ENCODE data around the gene MEGF9.

MEGF9 gene

DNA sequence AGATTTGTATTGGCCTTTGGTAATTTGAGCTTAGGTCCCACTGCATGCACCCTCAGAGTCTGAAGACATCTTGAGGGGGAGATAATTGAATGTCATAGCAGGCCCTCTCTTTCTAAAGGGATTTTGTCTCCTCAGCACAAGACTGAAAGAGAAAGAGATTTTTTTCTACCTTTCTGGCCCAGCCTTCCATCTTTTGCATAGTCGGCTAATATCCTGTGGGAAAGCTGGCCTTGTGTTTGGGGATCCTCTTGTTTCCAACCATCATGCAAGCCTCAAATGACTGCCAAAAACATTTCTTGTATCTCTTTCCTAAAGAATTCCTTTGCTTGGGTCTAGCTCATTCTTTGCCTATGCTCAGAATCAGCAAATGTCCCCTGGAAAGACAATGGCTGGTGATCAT, 92.3 kb downstream of the MEGF9 start:
- no peak for DNase-seq (ENCODE audit: low spot score)

DNA sequence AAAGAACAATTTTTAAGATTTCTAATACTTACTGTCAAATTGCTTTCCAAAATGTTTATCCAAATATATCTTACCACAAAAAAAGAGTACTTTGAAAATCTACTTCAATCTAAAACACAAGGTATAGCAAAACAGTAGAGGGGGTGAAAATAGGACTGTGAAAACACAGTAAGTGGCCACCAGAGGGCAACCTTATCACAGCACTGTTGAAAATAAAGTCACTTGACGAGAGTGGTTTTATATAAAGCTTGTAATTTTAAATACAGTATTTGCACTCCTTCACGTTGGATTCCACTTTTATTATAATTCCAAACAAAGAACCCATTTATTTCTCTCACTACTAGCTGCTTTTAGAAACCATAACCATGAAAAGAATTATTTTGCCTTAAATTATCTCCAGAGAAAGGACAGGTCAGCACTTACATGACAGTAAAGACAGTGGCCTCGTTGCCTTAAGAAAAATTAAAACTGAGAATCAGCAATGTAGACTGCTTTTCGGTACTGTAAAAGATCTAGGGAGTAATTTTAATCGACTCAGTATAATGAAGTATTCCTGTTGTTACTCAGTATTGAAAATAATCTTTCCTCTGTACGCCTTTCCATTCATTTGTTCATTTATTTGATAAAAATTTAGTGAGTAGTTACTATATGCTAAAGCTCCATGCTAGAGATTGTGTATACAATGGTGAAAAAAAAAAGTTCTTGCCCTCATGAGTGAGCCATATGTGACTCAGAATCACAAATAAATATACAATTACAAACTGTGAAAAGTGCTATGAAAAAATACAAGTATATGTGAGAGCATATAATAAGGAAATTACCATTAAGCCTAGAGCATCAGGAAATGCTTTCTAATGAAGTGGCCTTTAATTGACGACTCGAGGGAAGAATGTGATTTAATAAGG, 94.3 kb downstream of the MEGF9 start:
- peak; percentile 63 for DNase-seq (ENCODE audit: low spot score)

DNA sequence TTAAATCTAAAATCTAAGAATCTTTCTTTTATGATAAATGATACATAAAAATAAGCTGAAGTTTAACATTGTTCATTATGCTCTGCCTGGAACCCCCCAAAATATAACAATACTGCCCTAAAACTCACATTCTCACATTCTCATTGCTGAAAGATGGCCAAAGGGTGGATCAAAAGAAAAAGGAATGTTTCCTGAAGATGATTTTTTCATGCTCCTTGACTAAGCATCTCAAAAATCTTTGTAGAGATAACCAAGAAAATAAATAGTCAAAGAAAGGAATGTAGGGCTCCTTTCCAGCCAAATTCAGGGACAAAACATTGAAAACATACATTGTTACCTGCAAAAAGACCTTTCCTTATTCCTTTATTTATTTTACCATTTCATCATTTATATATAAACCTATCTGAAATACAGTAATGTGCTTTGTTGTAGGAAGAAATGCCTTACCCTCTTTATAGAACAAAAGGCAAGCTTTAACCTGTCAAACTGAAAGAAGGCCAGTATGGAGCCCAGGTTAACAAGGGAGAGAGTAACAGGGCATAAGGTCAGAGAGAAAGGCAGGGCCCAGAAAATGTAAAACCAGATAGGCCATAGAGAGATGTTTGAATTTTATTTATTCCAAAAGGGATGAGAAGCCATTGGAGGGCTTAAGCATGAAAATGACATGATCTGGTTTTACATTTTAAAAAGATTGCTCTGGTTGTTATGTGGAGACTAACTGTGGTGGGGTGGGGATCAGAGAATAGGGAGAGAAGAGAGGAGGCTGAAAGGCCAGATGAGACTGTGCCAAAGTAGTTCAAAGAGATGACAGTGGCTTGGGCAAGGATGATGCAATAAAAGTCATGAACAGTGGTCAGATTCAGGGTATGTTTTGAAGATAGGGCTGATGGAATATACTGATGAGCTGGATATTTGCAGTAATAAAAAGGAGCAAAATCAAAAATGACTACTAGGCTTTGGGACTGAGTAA, 97.0 kb downstream of the MEGF9 start:
- no peak for DNase-seq (ENCODE audit: low spot score)

DNA sequence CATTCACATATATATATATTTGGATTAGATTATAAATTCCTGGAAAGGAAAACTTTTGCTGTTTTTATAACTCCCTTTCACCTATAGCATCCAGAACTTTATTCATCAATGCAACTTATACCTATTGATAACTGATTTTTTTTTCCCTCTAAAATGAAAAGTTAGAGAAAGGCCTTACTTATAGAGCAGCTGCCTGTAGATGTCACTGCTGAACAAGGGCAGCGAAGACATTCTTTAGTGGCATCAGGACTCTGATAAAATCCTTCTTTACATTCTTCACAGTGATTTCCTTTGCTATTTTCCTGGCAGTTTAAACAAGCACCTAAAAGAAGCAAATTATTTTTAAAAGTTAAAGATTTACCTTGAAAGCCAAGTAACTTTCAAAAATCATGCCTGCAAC, 102.1 kb downstream of the MEGF9 start:
- no peak for DNase-seq (ENCODE audit: low spot score)

DNA sequence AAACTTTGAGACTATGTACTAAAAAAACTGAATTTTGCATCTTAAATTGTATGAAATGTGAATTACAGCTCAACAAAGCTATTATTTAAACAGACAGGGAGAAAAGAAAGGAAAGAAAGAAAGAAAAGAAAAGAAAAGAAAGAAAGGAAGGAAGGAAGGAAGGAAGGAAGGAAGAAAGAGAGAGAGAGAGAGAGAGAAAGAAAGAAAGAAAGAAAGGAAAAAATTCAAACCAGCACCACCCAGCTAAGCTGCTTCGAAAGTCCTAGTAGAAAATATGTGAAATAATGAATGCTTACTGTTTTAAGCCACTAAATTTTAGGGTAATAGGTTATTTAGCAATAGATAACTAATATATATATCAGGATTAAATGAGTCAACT, 102.6 kb downstream of the MEGF9 start:
- no peak for DNase-seq (ENCODE audit: low spot score)

DNA sequence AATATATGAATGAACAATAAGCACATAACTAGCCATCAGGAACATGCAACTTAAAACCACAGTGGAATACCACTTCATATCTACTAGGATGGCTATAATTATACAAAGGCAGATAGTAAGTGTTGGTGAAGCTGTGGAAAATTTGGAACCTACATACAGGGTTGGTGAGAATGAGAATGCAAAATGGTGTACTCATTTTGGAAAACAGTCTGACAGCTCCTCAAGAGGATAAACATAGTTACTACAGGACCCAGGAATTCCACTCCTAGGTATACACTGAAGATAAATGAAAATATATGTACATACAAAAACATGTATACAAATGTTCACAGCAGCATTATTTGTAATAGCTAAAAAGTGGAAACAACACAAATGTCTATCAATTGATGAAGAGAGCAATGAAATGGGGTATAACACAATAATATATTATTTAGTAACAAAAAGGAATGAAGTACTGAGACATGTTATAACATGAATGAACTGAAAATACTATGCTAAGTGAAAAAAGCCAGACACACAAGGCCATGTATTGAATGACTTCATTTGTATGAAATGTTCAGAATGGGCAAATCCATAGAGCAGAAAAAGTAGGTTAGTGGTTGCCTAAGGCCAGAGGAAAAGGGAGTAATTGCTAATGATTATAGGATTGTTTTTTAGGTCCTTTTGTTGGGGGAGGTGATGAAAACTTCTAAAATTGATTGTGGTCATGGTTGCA, 103.1 kb downstream of the MEGF9 start:
- no peak for DNase-seq (ENCODE audit: low spot score)

DNA sequence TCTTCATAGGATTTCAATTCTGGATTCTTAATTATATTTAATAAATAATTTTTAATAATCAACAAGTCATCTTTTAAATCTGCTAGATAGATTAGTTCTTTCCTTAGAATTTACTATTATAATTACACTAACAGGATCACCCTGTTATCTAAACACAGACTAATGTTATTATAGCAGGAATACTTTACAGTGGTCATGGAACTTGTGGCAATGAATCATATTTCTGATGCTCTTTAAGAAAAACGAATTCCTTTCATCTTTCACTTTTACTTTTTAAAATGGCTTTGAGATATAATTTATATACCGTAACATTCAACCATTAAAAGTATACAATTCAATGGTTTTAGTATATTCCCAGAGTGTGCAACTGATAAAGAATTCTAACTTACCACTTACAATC, 104.6 kb downstream of the MEGF9 start:
- DNase-seq (ENCODE audit: low spot score): no peak

DNA sequence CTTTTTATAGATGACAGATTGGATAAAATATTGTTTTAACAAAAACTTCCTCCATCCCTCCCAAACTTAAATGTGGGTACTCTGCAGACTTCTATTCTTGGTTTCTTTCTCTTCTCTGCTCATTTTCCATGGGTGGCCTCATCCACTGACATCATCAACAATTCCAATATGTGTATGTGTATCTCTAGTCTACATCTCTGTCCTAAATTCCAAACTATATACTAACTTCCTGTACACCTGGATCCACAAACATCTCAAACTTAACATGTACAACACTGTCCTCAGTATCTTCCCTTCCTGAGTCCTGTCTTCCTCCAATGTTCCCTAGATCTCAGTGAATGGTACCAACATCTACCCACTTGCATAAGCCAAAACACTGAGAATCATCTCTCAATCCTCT, 105.8 kb downstream of the MEGF9 start:
- DNase-seq (ENCODE audit: low spot score): no peak

DNA sequence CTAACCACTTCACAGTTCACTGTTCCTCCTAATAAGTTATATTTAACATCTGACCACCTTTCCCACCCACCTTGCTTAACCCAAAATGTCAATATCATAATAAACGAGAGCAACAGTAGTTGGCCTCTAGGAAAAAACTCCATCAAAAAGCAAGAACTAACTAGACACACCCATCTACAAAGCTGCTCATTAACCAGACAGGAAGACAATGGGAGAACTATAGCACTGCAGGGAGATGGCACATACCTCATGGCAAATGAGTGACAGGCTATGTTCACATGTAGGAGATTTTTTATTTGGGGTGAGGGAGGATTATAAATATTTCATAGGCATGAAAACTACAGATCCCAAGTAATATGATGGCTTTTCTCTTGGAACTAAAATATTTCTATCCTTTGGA, 110.7 kb downstream of the MEGF9 start:
- no peak for DNase-seq (ENCODE audit: low spot score)

DNA sequence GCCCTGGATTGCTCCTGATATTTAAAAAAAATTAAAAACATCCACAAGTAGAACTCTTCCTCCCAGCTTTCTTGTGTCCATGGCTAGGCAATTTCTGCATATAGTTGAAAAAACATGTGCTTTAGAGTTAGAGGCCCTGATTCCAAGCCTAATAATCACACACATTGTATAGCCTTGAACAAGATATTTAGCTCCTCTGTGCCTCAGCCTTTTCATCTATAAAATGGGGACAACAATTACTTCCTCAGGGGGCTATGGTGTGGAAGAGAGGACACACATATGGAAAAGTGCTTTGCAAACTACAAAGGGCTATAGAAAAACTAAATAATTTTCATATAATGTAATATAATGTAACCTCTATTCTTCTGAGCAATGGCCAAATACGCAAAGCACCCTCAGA, 111.3 kb downstream of the MEGF9 start:
- DNase-seq (ENCODE audit: low spot score): no peak

DNA sequence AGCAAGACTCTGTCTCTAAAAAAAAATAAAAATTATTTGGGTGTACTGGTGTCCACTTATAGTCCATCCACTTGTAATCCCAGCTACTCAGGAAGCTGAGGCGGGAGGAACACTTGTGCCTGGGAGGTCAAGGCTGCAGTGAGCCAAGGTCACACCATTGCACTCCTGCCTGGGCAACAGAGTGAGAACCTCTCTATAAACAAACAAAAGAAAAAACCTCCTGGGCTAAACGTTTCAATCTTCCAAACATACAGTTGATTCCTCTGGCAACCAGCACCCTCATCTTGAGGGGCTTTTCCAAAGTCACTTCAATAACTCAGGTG, 120.4 kb downstream of the MEGF9 start:
- DNase-seq (ENCODE audit: low spot score): no peak

DNA sequence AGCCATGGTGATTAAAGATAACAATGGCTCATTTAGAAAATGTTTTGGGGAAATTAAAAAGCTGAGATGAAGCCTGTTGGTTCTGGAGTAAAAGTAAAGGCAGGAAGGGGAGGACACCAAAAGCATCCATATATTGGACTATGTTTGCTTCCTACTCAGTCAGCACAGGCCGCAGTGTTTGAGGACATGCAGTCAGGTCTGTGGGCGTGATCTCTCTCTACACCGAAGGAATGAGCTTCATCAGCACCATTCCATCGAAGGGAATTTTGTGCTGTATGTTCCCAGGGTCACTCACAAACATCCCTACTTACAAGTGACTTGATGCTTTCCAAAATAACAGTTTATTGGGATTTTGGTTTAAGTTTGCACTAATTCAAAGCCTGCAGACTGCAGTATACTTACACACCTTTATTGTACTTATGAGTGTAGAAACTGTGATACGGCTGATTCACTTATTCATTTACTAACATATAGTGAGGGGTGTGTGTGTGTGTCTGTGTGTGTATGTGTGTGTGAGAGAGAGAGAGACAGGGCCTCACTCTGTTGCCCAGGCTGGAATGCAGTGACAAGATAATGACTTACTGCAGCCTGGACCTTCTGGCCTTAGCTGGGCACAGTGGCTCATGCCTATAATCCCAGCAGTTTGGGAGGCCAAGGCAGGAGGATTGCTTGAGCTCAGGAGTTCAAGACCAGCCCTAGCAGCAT, 120.9 kb downstream of the MEGF9 start:
- no peak for DNase-seq (ENCODE audit: low spot score)

DNA sequence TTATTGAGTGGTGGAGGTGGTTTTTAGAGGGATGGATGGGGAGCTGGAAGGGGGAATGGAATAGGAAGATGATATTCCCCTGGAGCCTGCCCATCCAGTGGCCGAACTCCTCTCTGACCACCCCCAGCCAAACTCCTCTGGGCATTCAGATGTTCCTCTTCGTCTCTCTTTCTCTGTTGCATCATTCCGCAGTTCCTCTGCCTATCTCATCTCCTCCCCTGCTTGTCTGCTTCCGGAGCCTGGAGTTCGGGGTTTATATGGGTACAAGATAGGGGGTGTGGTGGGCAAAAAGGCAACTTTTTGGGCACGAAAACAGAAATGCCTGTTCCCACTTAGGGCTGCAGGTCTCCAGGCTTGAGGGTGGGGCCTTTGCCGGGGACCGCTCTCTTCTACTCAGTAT, 122.1 kb downstream of the MEGF9 start:
- DNase-seq (ENCODE audit: low spot score): no peak

DNA sequence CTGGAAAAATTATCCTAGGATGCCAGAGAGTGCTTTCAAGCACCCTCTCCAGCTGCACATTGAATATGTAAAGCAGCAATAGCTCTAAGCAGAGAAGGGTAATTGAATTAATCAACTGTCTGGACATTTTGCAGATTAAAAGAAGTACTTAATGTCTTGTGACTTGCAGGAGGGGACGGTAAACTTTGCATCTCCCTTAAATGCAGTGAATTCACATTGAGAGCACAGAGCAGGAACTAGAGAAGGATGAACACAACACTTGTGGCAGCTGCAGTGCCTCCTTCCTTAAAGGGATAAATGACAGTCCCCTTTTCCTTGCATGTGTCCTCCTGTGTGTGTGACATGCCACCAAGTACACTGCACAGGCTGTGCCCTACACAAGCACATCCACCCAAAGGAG, 126.9 kb downstream of the MEGF9 start:
- DNase-seq (ENCODE audit: low spot score): no peak

DNA sequence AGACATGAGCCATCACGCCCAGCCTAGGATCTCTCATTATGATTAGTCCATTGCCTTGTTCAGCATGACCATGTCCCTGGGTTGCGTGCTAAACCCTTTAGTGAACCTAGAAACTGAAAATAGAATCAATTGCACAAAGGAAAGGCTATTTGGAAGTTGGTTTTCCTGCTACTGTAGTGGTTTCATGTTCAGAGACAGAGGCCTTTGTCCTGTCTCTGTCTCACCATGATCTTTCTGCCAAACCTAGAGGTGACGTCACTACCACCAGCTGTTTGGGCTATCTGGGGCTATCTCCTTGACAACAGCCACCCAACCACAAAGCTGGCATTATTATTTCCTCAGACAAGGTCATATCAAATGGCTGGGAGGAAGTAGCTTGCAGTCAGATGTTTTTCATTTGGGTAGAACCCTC, 130.3 kb downstream of the MEGF9 start:
- peak; percentile 46 for DNase-seq (ENCODE audit: low spot score)

DNA sequence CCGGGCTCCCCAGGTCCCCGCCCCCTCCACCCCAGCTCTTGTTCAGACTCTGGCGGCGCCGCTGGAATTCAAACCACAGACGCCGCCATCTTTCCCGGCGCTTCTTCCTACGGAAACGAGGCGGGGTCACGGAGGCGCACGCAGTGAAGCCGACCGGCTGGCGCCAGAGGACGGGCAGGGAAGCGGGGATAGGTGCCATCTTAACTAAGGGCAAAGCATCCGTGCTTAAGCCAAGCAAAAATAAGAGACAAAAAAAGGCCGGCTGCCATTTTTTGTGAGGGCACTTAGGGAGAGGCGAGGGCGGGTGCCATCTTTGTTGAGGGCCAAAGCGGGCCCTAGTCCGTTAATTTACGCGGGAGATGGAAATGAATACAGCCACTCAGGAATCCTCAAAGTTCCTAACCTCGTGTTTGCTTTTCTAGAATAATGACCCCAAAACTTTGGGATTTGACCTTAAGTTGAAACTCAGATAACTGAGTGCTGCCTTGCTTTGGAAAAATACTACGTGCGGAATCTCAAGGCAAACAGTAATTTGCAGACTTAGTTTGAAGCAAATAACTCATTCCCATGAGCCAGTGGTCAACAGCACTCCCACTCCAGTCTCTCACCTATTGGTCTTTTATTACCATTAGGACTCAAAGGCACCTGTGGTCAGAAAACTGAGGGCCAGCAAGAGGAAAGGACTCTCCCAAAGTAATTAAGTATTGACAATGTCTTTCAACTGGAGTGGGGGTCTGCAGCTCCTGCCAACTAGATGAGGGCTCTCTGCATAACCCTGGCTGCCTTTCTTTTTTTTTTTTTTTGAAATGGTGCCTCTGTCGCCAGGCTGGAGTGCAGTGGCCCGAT, 134.0 kb downstream of the MEGF9 start, which contains the start of gene CDK5RAP2:
CDK5RAP2 (minus strand) TSS at position 117 of the 846 bp plus-strand sequence. CDS start 189 bp downstream, outside the sequence.
- peak; percentile 97 for DNase-seq (ENCODE audit: low spot score)

DNA sequence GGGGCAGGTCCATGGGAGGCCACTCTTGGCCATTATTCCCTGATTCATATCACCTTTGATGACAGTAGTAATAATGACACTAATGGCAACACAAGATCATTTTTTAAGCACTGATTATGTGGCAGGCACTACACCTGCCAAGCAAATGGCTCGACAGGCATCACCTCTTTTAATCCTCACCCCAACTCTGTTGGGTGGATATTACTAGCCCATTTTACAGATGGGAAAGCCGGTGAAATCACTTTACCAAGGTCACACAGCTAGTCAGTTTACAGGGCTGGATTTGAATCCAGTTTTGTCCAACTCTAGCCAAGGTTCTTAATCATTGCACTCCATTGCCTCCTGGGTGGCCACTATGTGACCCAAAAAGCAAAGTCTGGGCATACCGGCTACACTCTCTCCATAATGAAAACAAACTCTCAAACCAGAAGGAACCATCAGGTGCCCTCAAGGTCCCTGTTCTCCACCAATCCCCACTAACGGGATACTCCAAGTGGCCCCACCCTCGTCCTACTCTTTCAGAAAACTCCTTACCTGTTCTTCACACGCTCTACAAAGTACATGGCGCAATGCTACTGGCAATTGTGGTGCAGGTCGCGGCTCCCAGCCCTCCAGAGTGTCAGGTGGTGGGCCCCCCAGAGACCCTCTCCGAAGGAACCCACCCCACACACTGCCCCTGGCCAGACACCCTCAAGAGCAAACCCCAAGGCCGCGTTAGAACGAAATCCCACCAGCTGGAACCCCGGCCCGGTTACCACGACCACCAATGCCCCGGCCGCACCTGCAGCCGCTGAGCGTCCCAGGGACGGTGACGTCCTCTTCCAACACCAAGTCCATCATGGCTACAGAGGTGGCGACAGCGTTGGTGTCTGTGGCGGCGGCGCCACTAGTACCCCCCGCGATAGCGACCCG, 134.9 kb downstream of the MEGF9 start:
- DNase-seq (ENCODE audit: low spot score): peak; percentile 57

DNA sequence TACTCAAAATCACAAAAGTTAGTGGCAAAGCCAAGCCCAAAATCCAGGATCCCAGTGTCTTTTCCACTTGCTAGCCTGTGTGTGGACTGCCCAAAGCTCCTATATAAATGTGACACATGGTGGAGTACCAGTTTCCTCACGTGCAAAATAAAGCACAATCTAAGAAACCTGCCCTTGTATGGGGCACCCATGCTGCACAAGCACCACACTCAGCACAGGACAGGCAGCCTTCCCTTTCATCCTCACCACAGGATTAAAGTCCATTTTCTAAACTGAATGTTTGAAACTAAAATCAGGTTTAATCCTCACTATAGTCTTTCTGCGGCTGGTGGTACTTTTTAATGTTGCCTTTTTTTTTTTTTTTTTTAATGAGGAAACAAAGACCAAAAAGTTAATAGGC, 139.8 kb downstream of the MEGF9 start:
- no peak for DNase-seq (ENCODE audit: low spot score)

DNA sequence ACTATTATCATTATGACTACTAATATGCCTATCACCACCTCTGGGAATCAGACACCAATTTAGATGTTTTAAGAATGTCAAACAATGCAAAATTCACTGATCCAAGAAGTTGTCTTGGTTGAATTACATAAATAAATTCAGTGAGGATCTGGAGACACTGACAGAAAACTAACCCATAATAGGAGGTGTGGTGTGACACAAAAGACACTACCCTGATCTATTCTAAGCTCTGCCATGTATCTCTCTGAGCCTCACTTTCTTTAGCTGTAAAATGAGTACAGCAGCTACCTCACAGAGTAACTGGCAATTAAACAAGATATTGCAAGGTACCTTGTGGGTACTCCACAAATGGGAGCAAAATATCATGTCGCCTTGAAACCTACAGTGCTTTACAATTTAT, 141.8 kb downstream of the MEGF9 start:
- DNase-seq (ENCODE audit: low spot score): no peak

Measured in iPS-NIHi11 (cell line).